Stimulated activated CD4-positive, alpha-beta T cell treated with anti-CD3 and anti-CD28 coated beads, Interleukin-2, amount 100 ng/mL, for 4 hours (primary cell): ENCODE results near the gene CAMK2B.

Experiments
- DNase-seq: peaks from one replicate; pipeline ENCODE4 v3.0.0-alpha.2; 2020; ENCODE audit warnings: low read depth

The CAMK2B gene

GRCh38 chr7:44256459-44256858 lies 68.9 kb downstream of the CAMK2B start:
- no peak for DNase-seq

GRCh38 chr7:44251881-44252280 lies 73.5 kb downstream of the CAMK2B start:
- no peak for DNase-seq

GRCh38 chr7:44251269-44251668 lies 74.1 kb downstream of the CAMK2B start:
- no peak for DNase-seq

DNA sequence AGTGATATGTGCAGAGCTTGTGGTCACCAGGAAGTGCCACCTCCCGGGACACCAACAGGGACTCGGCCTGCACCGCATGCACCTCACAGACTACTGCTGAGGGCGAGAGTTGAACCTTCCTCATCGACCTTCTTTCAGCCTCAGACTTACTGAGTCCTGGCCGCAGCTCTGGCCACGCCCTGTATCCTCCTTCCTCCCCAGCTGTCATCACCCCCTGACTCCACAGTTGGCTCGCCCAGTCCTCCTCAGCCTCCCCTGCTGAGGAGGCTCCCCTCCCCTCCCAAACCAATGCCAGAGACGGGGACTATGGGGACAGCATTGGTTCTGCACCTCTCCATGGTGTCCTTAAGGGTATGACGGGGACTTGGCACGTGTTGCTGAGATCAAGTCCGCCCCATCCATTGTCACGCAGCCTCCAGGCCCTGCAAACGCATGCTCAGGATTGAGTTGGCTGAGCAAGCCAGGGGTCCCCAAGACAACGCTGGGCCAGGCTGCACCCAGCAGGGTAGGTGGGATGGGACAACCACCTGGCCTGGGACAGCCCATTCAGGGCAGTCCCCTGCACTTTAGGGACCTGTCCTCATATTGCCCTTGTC lies 75.7 kb downstream of the CAMK2B start:
- no peak for DNase-seq

- no peak for DNase-seq
These were observed 77.3 kb downstream of the CAMK2B start for GRCh38 chr7:44247868-44248651.

GRCh38 chr7:44246396-44247113 lies 78.8 kb downstream of the CAMK2B start:
- DNase-seq, result no peak

GRCh38 chr7:44244282-44244681 lies 81.1 kb downstream of the CAMK2B start:
- DNase-seq, result no peak

GRCh38 chr7:44242091-44242490 lies 83.3 kb downstream of the CAMK2B start:
- no peak for DNase-seq

- peak; percentile 55 for DNase-seq
These were observed 84.3 kb downstream of the CAMK2B start for GRCh38 chr7:44240983-44241510.

- no peak for DNase-seq
These were observed 85.0 kb downstream of the CAMK2B start for GRCh38 chr7:44240376-44240775.

GRCh38 chr7:44239361-44239760 lies 86.0 kb downstream of the CAMK2B start:
- DNase-seq, result no peak

DNA sequence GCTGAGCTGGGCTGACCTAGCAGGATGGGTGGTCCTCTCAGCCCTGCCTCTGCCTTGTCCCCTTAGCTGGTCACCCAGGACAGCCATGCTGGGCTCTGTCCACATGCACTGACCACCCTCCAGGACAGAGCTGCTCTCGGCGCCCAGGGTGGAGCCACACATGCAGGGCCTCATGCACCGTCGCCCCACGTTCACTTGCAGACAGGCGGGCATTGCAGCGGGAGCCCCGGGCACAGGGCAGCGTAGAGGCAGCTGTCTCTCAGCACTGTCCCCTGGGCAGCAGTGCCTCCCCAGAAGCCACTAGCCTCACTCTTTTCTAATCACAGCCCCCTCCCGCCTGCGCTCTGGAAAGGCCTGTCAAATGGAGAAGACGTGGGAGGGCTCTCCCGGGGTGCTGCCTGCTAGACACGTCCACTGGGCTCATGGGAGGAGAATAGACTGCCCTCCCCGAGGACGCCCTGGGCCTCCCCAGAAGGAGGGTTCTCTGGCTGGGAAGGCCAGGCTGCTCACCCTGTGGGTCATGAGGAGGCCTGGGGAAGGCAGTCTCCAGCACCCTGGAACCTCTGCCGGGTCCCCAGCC lies 87.2 kb downstream of the CAMK2B start:
- DNase-seq, result no peak

DNA sequence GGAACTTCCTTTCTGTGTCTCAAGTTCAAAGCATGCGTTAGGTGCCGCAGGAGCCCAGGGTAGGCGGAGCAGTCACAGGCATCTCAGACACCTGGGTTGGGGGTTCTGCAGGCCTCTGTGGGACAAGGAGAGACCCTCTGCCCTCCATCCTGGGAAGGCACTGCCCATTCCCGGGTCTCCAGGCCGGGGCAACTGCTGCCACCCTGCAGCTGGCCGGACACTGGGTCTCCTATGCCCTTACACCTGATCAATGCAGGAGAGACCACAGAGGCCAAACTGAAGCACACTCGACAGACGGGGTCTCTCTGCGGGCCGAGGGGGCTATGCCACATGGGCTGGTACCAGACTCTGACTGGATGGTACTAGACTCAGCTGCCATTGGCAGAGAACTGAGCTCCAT lies 87.7 kb downstream of the CAMK2B start:
- no peak for DNase-seq

DNA sequence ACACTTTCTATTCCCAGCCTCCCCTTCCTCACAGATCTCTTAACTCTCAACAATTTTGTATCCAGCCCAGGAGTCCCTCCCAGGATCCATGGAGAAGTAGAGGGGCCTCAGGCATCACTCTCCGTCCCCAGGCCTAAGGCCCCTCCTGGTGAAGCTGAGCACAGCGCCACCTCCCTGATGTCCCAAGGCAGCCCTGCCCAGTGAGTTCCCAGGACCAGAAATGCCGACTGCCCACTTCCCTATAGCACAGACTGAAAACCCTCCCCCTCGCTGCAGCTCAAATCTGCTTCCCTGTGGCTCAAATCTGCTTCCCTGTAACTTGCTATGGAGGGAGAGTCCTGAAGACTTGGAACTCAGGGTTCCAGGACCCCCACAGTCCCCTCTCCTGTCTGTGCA lies 89.1 kb downstream of the CAMK2B start:
- no peak for DNase-seq

GRCh38 chr7:44235582-44236332 lies 89.6 kb downstream of the CAMK2B start:
- DNase-seq, result no peak

- no peak for DNase-seq
These were observed 90.3 kb downstream of the CAMK2B start for GRCh38 chr7:44235066-44235465.

GRCh38 chr7:44232901-44233715 lies 92.3 kb downstream of the CAMK2B start:
- no peak for DNase-seq

GRCh38 chr7:44232396-44232795 lies 93.0 kb downstream of the CAMK2B start:
- no peak for DNase-seq

- DNase-seq, result no peak
These were observed 94.3 kb downstream of the CAMK2B start for GRCh38 chr7:44231088-44231487.

DNA sequence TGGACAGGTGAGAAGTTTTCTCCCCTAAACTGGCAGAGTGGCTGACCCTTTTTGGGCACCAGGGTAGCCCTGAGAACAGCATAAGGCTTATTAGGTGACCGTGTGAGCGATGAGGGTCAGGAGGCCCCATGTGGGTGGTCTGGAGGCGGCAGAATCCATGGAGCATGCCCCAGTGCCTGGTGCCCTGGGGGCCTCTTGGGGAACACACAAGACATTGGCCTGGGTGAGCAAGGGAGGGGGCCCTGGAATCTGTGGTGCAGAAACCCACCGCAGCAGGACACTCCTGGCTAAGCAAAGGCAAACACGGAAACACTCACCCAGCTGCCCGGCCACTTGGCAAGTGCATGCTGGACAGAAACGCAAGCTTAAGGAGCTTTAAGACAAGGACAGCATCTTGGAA lies 95.1 kb downstream of the CAMK2B start:
- DNase-seq, result no peak

- no peak for DNase-seq
These were observed 95.8 kb downstream of the CAMK2B start for GRCh38 chr7:44229546-44230105.
